HCT116 (cell line): ENCODE measurements around the gene ST6GALNAC5. TPM values are rescaled to one million over a fixed set of nuclear protein-coding genes. Genes with fewer than 3 reads are reported as not detected.

Source experiments
- ATAC-seq: fragments of 200-7000 bp; cut with Tn5 transposase; 2 replicates; pipeline ENCODE4 v1.9.1; 2020; ENCODE audit warnings: mild to moderate bottlenecking, moderate library complexity
- BruUV-seq: library from RNA; stranded (reverse); fragments of 400-500 nt; replicated peaks from 2 replicates; lab custom pipeline; 2021; lab: Mats Ljungman, UMichigan
- CTCF ChIA-PET: fragments of 300-600 bp; sonication (Branson Sonifier 250); formaldehyde crosslinking; loops from one replicate; lab custom pipeline; 2021; ENCODE audit warnings: antibody characterized with exemption; lab: Charles Lee
- POLR2A ChIA-PET: fragments of 300-600, 350-600 bp; sonication (Branson Sonifier 250); formaldehyde crosslinking; loops from one replicate; lab custom pipeline; 2021; ENCODE audit warnings: antibody characterized with exemption; lab: Charles Lee
- RAD21 ChIA-PET, 2 experiments: fragments of 300-600 bp; sonication (Branson Sonifier 250); formaldehyde crosslinking; loops; one replicate each; lab custom pipeline; 2023; ENCODE audit warnings: low total read pairs in 2 of 2; ENCODE audit not compliant: uncharacterized antibody in 2 of 2, unreplicated experiment in 2 of 2, low non-redundant PET in 1 of 2; lab: Charles Lee
- DNase-seq: peaks from one replicate; pipeline ENCODE4 v3.0.0-alpha.2; 2010; ENCODE audit warnings: low read depth, low spot score
- H2AFZ ChIP-seq: fragments of 200-600 bp; shearing (Covaris generic), sonication (generic); 2 replicates; pipeline ENCODE4 v1.6.1; 2017; ENCODE audit warnings: low read depth, mixed run types, mixed read lengths, antibody characterized with exemption, low read length; ENCODE audit not compliant: poor library complexity, severe bottlenecking
- H3K27ac ChIP-seq: 2 replicates; pipeline ENCODE4 v1.5.1; 2012; ENCODE audit warnings: low read depth, low read length
- H3K27me3 ChIP-seq: fragments of 200-600 bp; sonication (generic); 2 replicates; pipeline ENCODE4 v1.6.1; 2016; ENCODE audit warnings: mixed run types, low read length, mixed read lengths; ENCODE audit not compliant: insufficient read depth
- H3K36me3 ChIP-seq, 2 experiments: fragments of 200-500 bp in 1 of 2; fragments of 200-600 bp in 1 of 2; sonication (Bioruptor generic) in 1 of 2; sonication (generic) in 1 of 2; 2 replicates each; pipeline versions ENCODE4 v1.5.1 to v1.6.1; 2014 to 2016; ENCODE audit warnings: low read length in 2 of 2, inconsistent platforms in 1 of 2, mixed read lengths in 1 of 2, mixed run types in 1 of 2; ENCODE audit not compliant: insufficient read depth in 2 of 2, control insufficient read depth in 1 of 2
- H3K4me1 ChIP-seq, 2 experiments: fragments of 200-600 bp in 1 of 2; sonication (generic) in 1 of 2; 2 replicates each; pipeline versions ENCODE4 v1.5.1 to v1.6.1; 2012 to 2017; ENCODE audit warnings: low read length in 2 of 2, inconsistent platforms in 1 of 2, mild to moderate bottlenecking in 1 of 2, mixed read lengths in 1 of 2, mixed run types in 1 of 2, moderate library complexity in 1 of 2; ENCODE audit not compliant: insufficient read depth in 2 of 2, control insufficient read depth in 1 of 2
- H3K4me2 ChIP-seq: fragments of 200-600 bp; sonication (generic); 2 replicates; pipeline ENCODE4 v1.6.1; 2017; ENCODE audit warnings: mixed run types, low read length, mixed read lengths
- H3K4me3 ChIP-seq, 2 experiments: fragments of 200-600 bp in 1 of 2; sonication (generic) in 1 of 2; replicated peaks in 1 of 2; 2 replicates each; pipeline ENCODE4 v1.5.1; 2011 to 2016; ENCODE audit warnings: low read length in 2 of 2, control low read depth in 1 of 2, low read depth in 1 of 2, mild to moderate bottlenecking in 1 of 2, mixed read lengths in 1 of 2, mixed run types in 1 of 2
- H3K79me2 ChIP-seq: fragments of 200-600 bp; sonication (generic); 2 replicates; pipeline ENCODE4 v1.6.1; 2017; ENCODE audit warnings: mild to moderate bottlenecking, mixed run types, low read length, moderate library complexity, mixed read lengths; ENCODE audit not compliant: insufficient read depth
- H3K9ac ChIP-seq: fragments of 200-600 bp; sonication (generic); 2 replicates; pipeline ENCODE4 v1.6.1; 2016; ENCODE audit warnings: low read length, mixed read lengths
- H3K9me2 ChIP-seq: fragments of 200-600 bp; sonication (generic), shearing (Covaris generic); 2 replicates; pipeline ENCODE4 v1.6.1; 2017; ENCODE audit warnings: mixed run types, mild to moderate bottlenecking, moderate library complexity; ENCODE audit not compliant: insufficient read depth
- H3K9me3 ChIP-seq, 2 experiments: fragments of 200-500 bp in 1 of 2; fragments of 200-600 bp in 1 of 2; sonication (Bioruptor generic) in 1 of 2; sonication (generic) in 1 of 2; 2 replicates each; pipeline ENCODE4 v1.6.1; 2014 to 2017; ENCODE audit warnings: low read length in 2 of 2, mixed read lengths in 2 of 2, inconsistent platforms in 1 of 2, low read depth in 1 of 2, mild to moderate bottlenecking in 1 of 2, mixed run types in 1 of 2, moderate library complexity in 1 of 2; ENCODE audit not compliant: control insufficient read depth in 1 of 2, insufficient read depth in 1 of 2
- H4K20me1 ChIP-seq: fragments of 200-600 bp; sonication (generic), shearing (Covaris generic); 2 replicates; pipeline ENCODE4 v1.6.1; 2017; ENCODE audit warnings: mixed run types, mild to moderate bottlenecking, moderate library complexity; ENCODE audit not compliant: insufficient read depth
- CBX3 ChIP-seq: IDR thresholded peaks from 2 replicates; pipeline ENCODE4 v1.6.1; 2012; ENCODE audit warnings: low read depth
- CEBPB ChIP-seq: IDR thresholded peaks from 2 replicates; pipeline ENCODE4 v1.6.1; 2012; ENCODE audit warnings: low read depth
- CTCF ChIP-seq, 3 experiments: fragments of 200-600 bp in 1 of 3; sonication (generic) in 1 of 3; IDR thresholded peaks in 2 of 3; conservative IDR thresholded peaks in 1 of 3; 2 replicates each; pipeline ENCODE4 v1.5.1; 2012 to 2017; ENCODE audit warnings: low read depth in 2 of 3, low read length in 2 of 3, antibody characterized with exemption in 1 of 3, borderline replicate concordance in 1 of 3, control low read depth in 1 of 3, mild to moderate bottlenecking in 1 of 3, mixed read lengths in 1 of 3, mixed run types in 1 of 3, moderate library complexity in 1 of 3; ENCODE audit not compliant: insufficient read depth in 1 of 3
- EGR1 ChIP-seq: IDR thresholded peaks from 2 replicates; pipeline ENCODE4 v1.6.1; 2012; ENCODE audit warnings: low read depth
- FOSL1 ChIP-seq: IDR thresholded peaks from 2 replicates; pipeline ENCODE4 v1.6.1; 2012; ENCODE audit warnings: low read depth
- POLR2A ChIP-seq: IDR thresholded peaks from 2 replicates; pipeline ENCODE4 v1.7.0; 2011; ENCODE audit warnings: borderline replicate concordance; ENCODE audit not compliant: insufficient read depth, insufficient read length; ENCODE audit errors: extremely low read depth
- POLR2AphosphoS5 ChIP-seq: IDR thresholded peaks from 2 replicates; pipeline ENCODE4 v1.6.1; 2011; ENCODE audit warnings: mild to moderate bottlenecking, low read depth, low read length, moderate library complexity
- REST ChIP-seq: IDR thresholded peaks from 2 replicates; pipeline ENCODE4 v1.6.1; 2012; ENCODE audit warnings: low read depth
- SIN3A ChIP-seq: IDR thresholded peaks from 2 replicates; pipeline ENCODE4 v1.6.1; 2012; ENCODE audit warnings: low read depth
- SRF ChIP-seq: IDR thresholded peaks from 2 replicates; pipeline ENCODE4 v1.6.1; 2012; ENCODE audit warnings: low read depth
- ZBTB33 ChIP-seq: IDR thresholded peaks from 2 replicates; pipeline ENCODE4 v1.6.1; 2011; ENCODE audit warnings: mild to moderate bottlenecking, low read length, moderate library complexity; ENCODE audit not compliant: insufficient replicate concordance; ENCODE audit errors: extremely low read depth
- intact Hi-C: fragments of 100-400 bp; cut with micrococcal nuclease; formaldehyde crosslinking; loops from 2 replicates; pipeline ENCODE4 v1.10.0; 2022
- total RNA-seq: library from RNA; stranded (reverse); gene quantifications from one replicate; pipeline ENCODE4 v1.2.1, GENCODE V29; 2021; ENCODE audit not compliant: unreplicated experiment

Gene ST6GALNAC5
- total RNA-seq, 1 experiment from 2014 or later, result 1.2 TPM

GRCh38 chr1:76958828-76959227, 91.5 kb downstream of the ST6GALNAC5 start:
- H4K20me1 ChIP-seq, result no peaks in the 10 kb centered on the region
- H3K27ac ChIP-seq, result no peak overlapping the region
- no peaks in the 10 kb centered on the region for H3K4me1 ChIP-seq
- no peaks in the 10 kb centered on the region for H3K79me2 ChIP-seq
- H3K9me3 ChIP-seq, result no peaks in the 10 kb centered on the region
- intact Hi-C loops, result no loop called here
- no peak for DNase-seq
- no peak overlapping the region for H3K9ac ChIP-seq
- ChIA-PET CTCF (no interaction called here), POLR2A (no interaction called here), RAD21 (no interaction called here)
- no peaks in the 10 kb centered on the region for H3K9me2 ChIP-seq
- ATAC-seq, result no peak
- H3K27me3 ChIP-seq, result no peaks in the 10 kb centered on the region
- H3K36me3 ChIP-seq, result no peaks in the 10 kb centered on the region
- BruUV-seq, result no TSS peak
- H2AFZ ChIP-seq, result no peak overlapping the region
- H3K4me2 ChIP-seq, result no peak overlapping the region
- H3K4me3 ChIP-seq, result no peak overlapping the region
- no peak for TF ChIP-seq CBX3
- TF ChIP-seq POLR2AphosphoS5, result no peak
- TF ChIP-seq CEBPB, result no peak
- TF ChIP-seq CTCF (IDR thresholded peaks at IDR 0.05 in 2 of 3, conservative IDR thresholded peaks at IDR 0.05 in 1 of 3; ENCODE audit: borderline replicate concordance in 1 of 3, insufficient read depth in 1 of 3, low read depth in 2 of 3, low read length in 2 of 3), result no peak
- no peak for TF ChIP-seq REST
- no peak for TF ChIP-seq SIN3A
- TF ChIP-seq ZBTB33, result no peak
- no peak for TF ChIP-seq POLR2A
- no peak for TF ChIP-seq EGR1
- TF ChIP-seq FOSL1, result no peak
- TF ChIP-seq SRF, result no peak
